ENCODE measurements around the gene RAE1.

Gene RAE1

DNA sequence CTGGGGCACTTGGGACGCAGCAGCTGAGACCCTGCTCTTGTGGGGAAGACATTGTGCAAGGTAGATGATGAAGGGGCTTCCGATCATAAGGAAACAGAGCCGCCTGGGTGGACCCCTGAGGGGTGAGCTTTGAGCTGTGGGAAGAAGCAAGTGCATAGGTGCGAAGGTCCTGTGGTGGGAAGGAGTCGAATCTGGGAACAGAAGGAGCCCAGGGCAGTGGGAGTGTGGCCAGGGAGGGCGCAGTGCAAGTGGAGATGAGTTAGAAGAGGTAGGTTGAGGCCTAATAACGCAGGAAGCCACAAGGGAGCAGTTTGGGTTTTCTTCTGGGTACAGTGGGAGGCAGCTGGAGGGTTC lies 50.5 kb downstream of the RAE1 start:
- no peak for DNase-seq

DNA sequence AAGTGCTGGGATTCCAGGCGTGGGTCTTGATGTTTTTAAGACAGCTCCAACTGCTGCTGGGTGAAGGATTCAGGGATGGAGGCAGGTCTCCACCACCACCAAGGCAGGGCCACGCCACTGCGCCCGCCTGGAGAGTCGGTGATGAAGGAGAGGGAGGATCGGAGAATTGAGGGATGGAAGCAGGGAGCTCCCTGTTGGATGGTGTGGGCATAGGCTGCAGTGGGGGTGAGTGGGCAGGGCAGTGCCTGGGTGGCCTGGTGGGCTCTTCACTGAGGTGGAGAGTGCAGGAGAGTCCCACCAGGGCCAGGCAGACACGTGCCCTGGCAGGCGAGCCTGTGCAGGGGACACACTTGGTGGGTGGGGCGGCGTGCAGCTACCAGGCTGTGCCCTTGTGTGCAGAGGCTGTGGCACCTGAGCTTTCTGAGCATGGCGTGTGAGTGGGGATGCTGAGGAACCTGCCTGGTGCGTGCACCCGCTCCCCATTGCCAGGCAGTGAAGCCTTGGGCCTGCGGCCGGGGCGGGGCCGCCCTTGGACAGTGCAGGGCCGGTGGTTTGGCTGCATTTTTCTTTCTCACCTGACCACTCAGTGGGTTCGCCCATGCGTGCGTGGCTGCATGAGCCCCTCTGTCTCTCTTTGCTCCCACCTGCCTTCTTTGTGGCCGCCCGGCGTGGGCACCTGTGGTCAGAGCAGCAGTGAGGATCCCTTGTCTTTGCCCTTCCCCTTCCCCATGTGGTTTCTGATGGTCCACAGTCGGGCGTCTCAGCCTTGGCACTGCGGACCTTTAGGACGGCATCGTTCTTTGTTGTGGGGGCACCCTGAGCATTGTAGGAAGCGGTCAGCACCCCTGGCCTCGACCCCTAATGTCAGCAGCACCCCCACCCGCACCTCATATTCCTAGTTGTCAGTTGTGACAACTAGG lies 51.4 kb downstream of the RAE1 start:
- no peak for DNase-seq

- no peak for DNase-seq
Measured at GRCh38 chr20:57403216-57403615, 52.2 kb downstream of the RAE1 start.

GRCh38 chr20:57404006-57404405 lies 53.0 kb downstream of the RAE1 start:
- DNase-seq = no peak

GRCh38 chr20:57404419-57405072 lies 53.5 kb downstream of the RAE1 start:
- no peak for DNase-seq

GRCh38 chr20:57405236-57406016 lies 54.4 kb downstream of the RAE1 start:
- DNase-seq = no peak

GRCh38 chr20:57407541-57407956 lies 56.5 kb downstream of the RAE1 start:
- DNase-seq = no peak

GRCh38 chr20:57408131-57408530 lies 57.1 kb downstream of the RAE1 start:
- DNase-seq = no peak

DNA sequence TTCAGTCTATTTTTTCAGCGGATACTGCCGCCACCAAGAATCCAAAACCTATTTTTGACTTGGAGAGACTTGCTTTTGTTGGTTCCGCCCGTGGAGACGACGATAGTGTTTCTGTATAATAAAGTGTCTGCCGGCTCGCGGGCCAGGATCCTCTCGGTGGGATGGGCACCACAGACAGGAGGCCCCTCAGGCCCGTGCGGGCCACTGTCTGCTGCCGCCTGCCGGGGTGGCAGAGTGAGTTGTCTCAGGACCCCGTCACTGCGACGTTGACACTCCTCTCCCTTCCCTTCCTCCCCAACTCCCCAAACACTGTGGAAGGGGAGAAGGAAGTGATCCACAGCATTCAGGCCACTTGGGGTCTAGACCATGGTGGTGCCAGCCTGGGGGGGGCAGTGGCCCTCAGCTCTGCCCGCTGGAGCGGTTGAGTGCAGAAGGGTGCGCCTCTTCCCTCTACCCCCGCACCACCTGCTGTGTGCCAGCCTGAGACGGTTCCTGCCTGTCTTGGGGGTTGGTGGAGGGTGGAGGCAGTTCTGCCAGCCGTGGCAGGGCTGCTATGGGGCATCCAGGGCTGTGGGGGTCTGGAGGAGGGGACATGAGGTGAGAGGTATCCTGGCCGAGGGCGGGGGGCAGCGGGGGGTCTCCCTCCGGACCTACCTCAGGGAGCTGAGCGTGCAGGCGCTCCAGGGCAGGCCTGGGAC lies 57.6 kb downstream of the RAE1 start:
- DNase-seq = no peak

DNA sequence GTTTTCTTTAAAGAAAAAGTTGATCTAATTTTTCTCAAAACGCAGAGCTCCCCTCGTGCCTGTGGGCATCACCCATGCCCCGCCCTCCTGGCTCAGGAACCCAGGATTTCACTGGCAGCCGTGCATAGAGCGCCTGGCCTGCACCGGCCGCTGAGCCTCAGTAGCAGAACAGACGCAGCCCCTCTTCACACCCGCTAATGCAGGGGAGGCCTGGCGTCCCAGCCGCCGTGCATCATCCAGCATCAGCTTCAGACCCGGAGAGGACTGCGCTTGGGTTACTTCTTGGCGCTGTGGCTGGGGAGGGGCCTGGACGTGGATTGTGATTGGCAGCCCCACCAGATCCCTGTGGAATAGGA lies 58.2 kb downstream of the RAE1 start:
- DNase-seq = no peak

GRCh38 chr20:57409672-57410397 lies 58.8 kb downstream of the RAE1 start:
- DNase-seq = no peak

DNA sequence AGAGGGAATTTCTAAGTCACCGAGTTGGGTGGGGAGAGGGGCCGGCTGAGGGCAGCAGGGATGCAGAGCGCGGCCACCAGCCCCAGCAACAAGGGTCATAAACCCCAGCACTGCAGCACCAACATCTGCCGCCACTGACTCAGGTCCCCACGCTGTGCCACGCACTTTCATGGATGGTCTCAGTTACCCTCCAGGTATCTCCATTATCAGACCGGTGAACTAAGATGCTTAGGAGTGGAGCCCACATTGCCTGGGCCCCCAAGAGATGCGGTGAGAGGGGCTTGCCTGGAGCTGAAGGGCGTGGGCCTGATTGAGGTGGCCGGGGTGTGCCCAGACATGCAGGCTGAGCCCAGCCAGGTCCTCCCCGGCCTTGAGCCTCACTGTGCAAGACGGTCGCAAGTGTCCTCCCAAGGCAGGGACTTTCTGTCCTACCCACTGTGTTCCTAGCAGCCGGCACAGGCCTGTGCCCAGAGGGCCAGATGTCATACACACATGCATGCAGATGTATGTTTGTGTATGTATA lies 59.4 kb downstream of the RAE1 start:
- no peak for DNase-seq

DNA sequence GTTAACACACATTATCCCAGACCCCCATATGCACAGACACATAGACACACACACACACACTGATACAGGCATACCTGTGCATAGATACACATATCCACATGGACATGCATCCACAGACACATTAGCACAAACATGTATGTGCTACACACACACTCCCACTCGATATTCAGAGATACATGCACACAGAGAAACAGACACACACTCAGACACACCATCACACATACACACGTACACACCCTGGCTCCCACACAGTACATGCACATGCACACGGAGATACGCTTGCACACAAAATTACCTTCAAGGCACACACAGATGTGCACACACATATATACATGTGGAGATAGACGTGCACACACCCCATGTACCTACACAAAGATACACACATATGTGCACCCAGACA lies 59.9 kb downstream of the RAE1 start:
- no peak for DNase-seq

DNA sequence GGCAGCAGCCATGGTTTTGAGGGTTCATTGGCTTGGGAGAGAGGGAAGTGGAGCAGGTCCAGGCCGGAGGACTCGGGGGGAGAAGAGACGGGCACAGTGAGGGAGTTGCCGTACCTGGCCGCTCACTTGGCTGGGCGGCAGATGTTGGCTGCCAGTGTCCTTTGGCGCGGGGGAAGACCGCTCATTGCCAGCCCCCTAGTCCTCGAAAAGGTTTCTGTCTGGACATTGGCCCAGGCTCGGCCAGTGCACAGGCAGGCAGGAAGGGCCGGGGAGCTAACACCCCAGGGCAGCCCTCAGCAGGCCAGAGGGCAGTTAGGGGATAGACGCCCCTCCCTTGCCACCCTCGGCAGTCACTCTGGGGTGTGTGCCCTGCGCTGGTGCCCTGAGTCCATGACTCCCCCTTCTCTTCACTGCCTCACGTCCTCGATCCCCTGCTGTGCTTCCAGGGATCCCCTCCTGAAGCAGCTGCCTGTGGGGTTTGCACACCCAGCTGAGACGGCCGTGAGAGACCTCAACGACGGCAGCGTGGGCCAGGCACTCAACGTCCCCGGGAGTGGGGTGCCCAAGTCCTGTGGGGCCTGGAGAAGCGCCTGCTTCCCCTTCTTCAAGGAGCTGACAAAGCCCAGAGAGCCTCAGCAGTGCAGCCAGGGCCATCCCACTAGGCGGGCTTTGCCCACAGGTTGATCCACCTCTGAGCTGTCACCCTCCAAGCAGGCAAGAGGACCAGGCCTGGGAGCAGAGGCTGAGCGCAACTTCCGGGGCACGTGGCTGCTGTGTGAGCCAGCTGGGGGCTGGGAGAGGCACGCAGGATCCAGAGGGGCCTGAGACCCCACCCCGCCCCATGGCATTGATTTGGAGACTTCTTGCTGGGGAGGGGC lies 60.6 kb downstream of the RAE1 start:
- DNase-seq = no peak

- DNase-seq = no peak
Measured at GRCh38 chr20:57412347-57413029, 61.4 kb downstream of the RAE1 start.

GRCh38 chr20:57413986-57414385 lies 62.9 kb downstream of the RAE1 start:
- DNase-seq = no peak

DNA sequence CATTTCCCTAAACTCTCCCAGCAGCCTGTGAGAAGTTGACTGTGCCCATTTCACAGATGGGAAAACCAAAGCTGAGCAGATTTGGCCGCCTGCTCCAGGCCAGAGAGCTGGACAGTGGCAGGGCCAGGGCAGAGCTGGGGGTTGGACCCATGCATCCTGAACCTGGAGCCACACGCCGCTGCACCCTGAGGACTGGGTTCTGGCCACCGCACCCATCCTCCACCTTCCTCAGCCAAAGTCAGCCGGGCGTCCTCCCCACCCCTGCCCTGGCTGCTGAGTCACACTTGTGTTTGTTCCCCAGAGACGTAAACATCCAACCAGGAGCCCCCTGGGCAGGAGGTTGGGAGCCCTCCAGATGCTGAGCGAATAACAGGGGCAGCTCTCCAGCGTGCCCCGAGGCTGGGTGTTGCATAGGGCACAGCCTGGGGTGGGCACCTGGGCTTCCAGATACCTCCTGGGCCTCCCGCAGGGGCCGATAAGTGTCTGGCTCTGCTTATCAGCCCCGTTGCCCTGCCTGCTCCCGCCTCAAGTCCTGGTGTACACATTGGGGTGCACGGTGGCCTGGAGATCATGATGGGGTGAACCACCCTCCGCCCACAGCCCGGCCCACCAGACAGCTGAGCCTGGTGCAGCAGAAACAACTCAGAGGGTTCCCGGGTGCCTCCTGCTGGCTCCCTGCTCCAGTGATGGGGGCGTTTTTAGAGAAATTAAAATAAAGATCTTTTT lies 64.0 kb downstream of the RAE1 start:
- DNase-seq = no peak

DNA sequence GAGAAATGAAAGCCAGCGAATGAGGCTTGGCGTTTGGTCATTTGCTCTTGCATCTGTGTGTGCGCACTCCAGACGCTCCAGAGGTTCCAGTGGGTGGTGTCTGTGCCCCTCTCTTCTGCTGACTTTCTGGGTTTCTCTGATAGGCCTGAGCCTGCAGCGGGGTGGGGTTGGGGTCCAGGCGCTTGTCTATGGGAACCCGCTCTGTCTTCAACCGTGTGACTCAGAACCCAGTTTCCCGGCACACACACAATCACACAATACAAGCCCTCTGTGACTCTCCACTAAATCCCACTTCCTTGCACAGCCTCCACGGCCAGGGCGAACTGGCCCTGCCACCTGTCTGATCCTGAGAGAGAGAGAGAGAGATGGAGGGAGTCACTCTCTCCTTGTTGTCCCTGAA lies 64.7 kb downstream of the RAE1 start:
- no peak for DNase-seq

- DNase-seq = no peak
Measured at GRCh38 chr20:57416296-57417022, 65.4 kb downstream of the RAE1 start.

All from 8988T (cell line).